ENCODE measurements around the gene GRM8. TPM values are rescaled to one million over a fixed set of nuclear protein-coding genes. Genes with fewer than 3 reads are reported as not detected.

The GRM8 gene
- total and polyA plus RNA-seq, 4 experiments from 2014 or later, result not detected

GRCh38 chr7:126803060-126803665 lies 449.6 kb downstream of the GRM8 start:
- no peaks in the 10 kb centered on the region for H3K36me3 ChIP-seq (ENCODE audit: insufficient read depth, low read length)
- H3K9me3 ChIP-seq (ENCODE audit: control insufficient read depth in 1 of 2, low read length in 2 of 2), result no peaks in the 10 kb centered on the region
- H3K27ac ChIP-seq (ENCODE audit: low read depth, low read length), result no peak overlapping the region
- no peak overlapping the region for H3K4me3 Mint-ChIP-seq
- H3K4me3 ChIP-seq (ENCODE audit: low read length in 2 of 2), result no peak overlapping the region
- intact Hi-C loops (cut with micrococcal nuclease), result loop anchor here (2.0 kb wide), 1 partner anchor 450 kb away; the partner anchor contains the start of gene GRM8
- ChIA-PET POLR2A (ENCODE audit: partially characterized antibody) (no interaction called here), CTCF (ENCODE audit: partially characterized antibody) (interaction anchor here (0.7 to 2.8 kb wide), 11 partner anchors 11 to 1406 kb away, joined by 3 to 11 read pairs (median 4); partner anchors contain the start of gene GRM8)
- H3K4me1 ChIP-seq (ENCODE audit: insufficient read depth, low read length), result no peaks in the 10 kb centered on the region
- H3K36me3 Mint-ChIP-seq, result no peaks in the 10 kb centered on the region
- no peaks in the 10 kb centered on the region for H3K27me3 ChIP-seq (ENCODE audit: insufficient read depth, low read length)
- no peaks in the 10 kb centered on the region for H3K4me1 Mint-ChIP-seq
- peak in 4 of 5 donors; percentile 6 to 37 (median 20) for DNase-seq
- no peak overlapping the region for H3K27ac Mint-ChIP-seq
- peaks cover 0 to 8% (median 0%) of the 10 kb centered on the region in 8 donors for H3K9me3 Mint-ChIP-seq
- H3K27me3 Mint-ChIP-seq, result no peaks in the 10 kb centered on the region

- Histone ChIP-seq H3K9me3 (ENCODE audit: control insufficient read depth in 1 of 2, low read length in 2 of 2) (no peaks in the 10 kb centered on the region), H3K4me3 (ENCODE audit: low read length in 2 of 2) (no peak overlapping the region), H3K4me1 (ENCODE audit: insufficient read depth, low read length) (no peaks in the 10 kb centered on the region), H3K27ac (ENCODE audit: low read depth, low read length) (no peak overlapping the region), H3K36me3 (ENCODE audit: insufficient read depth, low read length) (no peaks in the 10 kb centered on the region), H3K27me3 (ENCODE audit: insufficient read depth, low read length) (no peaks in the 10 kb centered on the region)
- Mint-ChIP-seq H3K27me3 (peaks cover 0 to 1% of the 10 kb centered on the region in 2 donors), H3K27ac (no peak overlapping the region), H3K4me1 (no peaks in the 10 kb centered on the region), H3K36me3 (no peaks in the 10 kb centered on the region), H3K9me3 (peaks cover 0 to 8% (median 0%) of the 10 kb centered on the region in 8 donors), H3K4me3 (no peak overlapping the region)
- ChIA-PET CTCF (ENCODE audit: partially characterized antibody) (interaction anchor here (1.1 to 2.8 kb wide), 4 partner anchors 12 to 1409 kb away, joined by 3 to 11 read pairs (median 6); no protein-coding TSS in a partner anchor), POLR2A (ENCODE audit: partially characterized antibody) (no interaction called here)
- DNase-seq, result no peak
- intact Hi-C loops (cut with micrococcal nuclease), result loop anchor here (2.0 kb wide), 1 partner anchor 451 kb away; the partner anchor contains the start of gene GRM8
These were observed 451.0 kb downstream of the GRM8 start for GRCh38 chr7:126801733-126802132.

- H3K36me3 ChIP-seq (ENCODE audit: insufficient read depth, low read length), result no peaks in the 10 kb centered on the region
- ChIA-PET CTCF (ENCODE audit: partially characterized antibody) (no interaction called here), POLR2A (ENCODE audit: partially characterized antibody) (no interaction called here)
- H3K4me3 Mint-ChIP-seq, result no peak overlapping the region
- H3K4me3 ChIP-seq (ENCODE audit: low read length in 2 of 2), result no peak overlapping the region
- no peak overlapping the region for H3K27ac ChIP-seq (ENCODE audit: low read depth, low read length)
- peaks cover 0 to 8% (median 0%) of the 10 kb centered on the region in 8 donors for H3K9me3 Mint-ChIP-seq
- H3K27me3 Mint-ChIP-seq, result peaks cover 1 to 4% of the 10 kb centered on the region in 2 donors
- intact Hi-C loops (cut with micrococcal nuclease), result no loop called here
- no peak overlapping the region for H3K27ac Mint-ChIP-seq
- H3K4me1 Mint-ChIP-seq, result no peaks in the 10 kb centered on the region
- no peaks in the 10 kb centered on the region for H3K27me3 ChIP-seq (ENCODE audit: insufficient read depth, low read length)
- no peaks in the 10 kb centered on the region for H3K4me1 ChIP-seq (ENCODE audit: insufficient read depth, low read length)
- H3K9me3 ChIP-seq (ENCODE audit: control insufficient read depth in 1 of 2, low read length in 2 of 2), result no peaks in the 10 kb centered on the region
- DNase-seq, result no peak
- H3K36me3 Mint-ChIP-seq, result no peaks in the 10 kb centered on the region
These were observed 453.2 kb downstream of the GRM8 start for GRCh38 chr7:126799541-126799940.

GRCh38 chr7:126792521-126792920 lies 460.2 kb downstream of the GRM8 start:
- Histone ChIP-seq H3K27ac (ENCODE audit: low read depth, low read length) (no peak overlapping the region), H3K36me3 (ENCODE audit: insufficient read depth, low read length) (no peaks in the 10 kb centered on the region), H3K4me3 (ENCODE audit: low read length in 2 of 2) (no peak overlapping the region), H3K9me3 (ENCODE audit: control insufficient read depth in 1 of 2, low read length in 2 of 2) (no peaks in the 10 kb centered on the region), H3K27me3 (ENCODE audit: insufficient read depth, low read length) (no peaks in the 10 kb centered on the region), H3K4me1 (ENCODE audit: insufficient read depth, low read length) (no peaks in the 10 kb centered on the region)
- Mint-ChIP-seq H3K4me3 (no peak overlapping the region), H3K4me1 (no peaks in the 10 kb centered on the region), H3K27ac (no peak overlapping the region), H3K36me3 (no peaks in the 10 kb centered on the region), H3K27me3 (peaks cover 1 to 4% of the 10 kb centered on the region in 2 donors), H3K9me3 (no peaks in the 10 kb centered on the region)
- ChIA-PET POLR2A (ENCODE audit: partially characterized antibody) (no interaction called here), CTCF (ENCODE audit: partially characterized antibody) (no interaction called here)
- intact Hi-C loops (cut with micrococcal nuclease), result no loop called here
- no peak for DNase-seq

- no peaks in the 10 kb centered on the region for H3K27me3 ChIP-seq (ENCODE audit: insufficient read depth, low read length)
- no peaks in the 10 kb centered on the region for H3K4me1 Mint-ChIP-seq
These were observed 461.4 kb downstream of the GRM8 start for GRCh38 chr7:126791306-126791705.

GRCh38 chr7:126790763-126791162 lies 462.0 kb downstream of the GRM8 start:
- H3K27ac Mint-ChIP-seq, result no peak overlapping the region
- H3K4me3 Mint-ChIP-seq, result no peak overlapping the region
- H3K36me3 ChIP-seq (ENCODE audit: insufficient read depth, low read length), result no peaks in the 10 kb centered on the region
- no peak for DNase-seq
- no peak overlapping the region for H3K4me3 ChIP-seq (ENCODE audit: low read length in 2 of 2)
- intact Hi-C loops (cut with micrococcal nuclease), result no loop called here
- no peaks in the 10 kb centered on the region for H3K4me1 Mint-ChIP-seq
- CTCF ChIA-PET (ENCODE audit: partially characterized antibody), result no interaction called here
- H3K4me1 ChIP-seq (ENCODE audit: insufficient read depth, low read length), result no peaks in the 10 kb centered on the region
- H3K9me3 ChIP-seq (ENCODE audit: control insufficient read depth in 1 of 2, low read length in 2 of 2), result no peaks in the 10 kb centered on the region
- H3K27me3 Mint-ChIP-seq, result peaks cover 1 to 6% of the 10 kb centered on the region in 2 donors
- H3K9me3 Mint-ChIP-seq, result no peaks in the 10 kb centered on the region
- no peak overlapping the region for H3K27ac ChIP-seq (ENCODE audit: low read depth, low read length)
- H3K36me3 Mint-ChIP-seq, result no peaks in the 10 kb centered on the region
- H3K27me3 ChIP-seq (ENCODE audit: insufficient read depth, low read length), result no peaks in the 10 kb centered on the region
- POLR2A ChIA-PET (ENCODE audit: partially characterized antibody), result no interaction called here

More at GRCh38 chr7:126791306-126791705, 461.4 kb downstream of the GRM8 start:
- H3K4me1 ChIP-seq (ENCODE audit: insufficient read depth, low read length), result no peaks in the 10 kb centered on the region
- ChIA-PET POLR2A (ENCODE audit: partially characterized antibody) (no interaction called here), CTCF (ENCODE audit: partially characterized antibody) (no interaction called here)
- peaks cover 1 to 6% of the 10 kb centered on the region in 2 donors for H3K27me3 Mint-ChIP-seq
- no peaks in the 10 kb centered on the region for H3K36me3 ChIP-seq (ENCODE audit: insufficient read depth, low read length)
- no peak for DNase-seq
- H3K27ac ChIP-seq (ENCODE audit: low read depth, low read length), result no peak overlapping the region
- H3K36me3 Mint-ChIP-seq, result no peaks in the 10 kb centered on the region
- no peak overlapping the region for H3K27ac Mint-ChIP-seq
- intact Hi-C loops (cut with micrococcal nuclease), result no loop called here
- H3K4me3 Mint-ChIP-seq, result no peak overlapping the region
- H3K4me3 ChIP-seq (ENCODE audit: low read length in 2 of 2), result no peak overlapping the region
- no peaks in the 10 kb centered on the region for H3K9me3 Mint-ChIP-seq
- H3K9me3 ChIP-seq (ENCODE audit: control insufficient read depth in 1 of 2, low read length in 2 of 2), result no peaks in the 10 kb centered on the region

GRCh38 chr7:126783613-126784012 lies 469.1 kb downstream of the GRM8 start:
- DNase-seq, result no peak
- H3K9me3 Mint-ChIP-seq, result no peaks in the 10 kb centered on the region
- H3K4me1 Mint-ChIP-seq, result no peaks in the 10 kb centered on the region
- H3K4me3 Mint-ChIP-seq, result no peak overlapping the region
- H3K27me3 ChIP-seq (ENCODE audit: insufficient read depth, low read length), result no peaks in the 10 kb centered on the region
- no peaks in the 10 kb centered on the region for H3K9me3 ChIP-seq (ENCODE audit: control insufficient read depth in 1 of 2, low read length in 2 of 2)
- H3K27ac ChIP-seq (ENCODE audit: low read depth, low read length), result no peak overlapping the region
- intact Hi-C loops (cut with micrococcal nuclease), result no loop called here
- no peak overlapping the region for H3K4me3 ChIP-seq (ENCODE audit: low read length in 2 of 2)
- peaks cover 2% of the 10 kb centered on the region in 2 donors for H3K27me3 Mint-ChIP-seq
- no peaks in the 10 kb centered on the region for H3K36me3 ChIP-seq (ENCODE audit: insufficient read depth, low read length)
- no peaks in the 10 kb centered on the region for H3K36me3 Mint-ChIP-seq
- ChIA-PET POLR2A (ENCODE audit: partially characterized antibody) (no interaction called here), CTCF (ENCODE audit: partially characterized antibody) (no interaction called here)
- no peak overlapping the region for H3K27ac Mint-ChIP-seq
- no peaks in the 10 kb centered on the region for H3K4me1 ChIP-seq (ENCODE audit: insufficient read depth, low read length)
